HG03280 (cell line): ENCODE measurements around the gene UNKL.

Experiments used
- ATAC-seq: cut with Tn5 transposase; IDR thresholded peaks from one replicate; pipeline ENCODE4 v1.9.1; 2021; ENCODE audit warnings: mild to moderate bottlenecking, moderate library complexity; ENCODE audit not compliant: unreplicated experiment

UNKL gene

DNA sequence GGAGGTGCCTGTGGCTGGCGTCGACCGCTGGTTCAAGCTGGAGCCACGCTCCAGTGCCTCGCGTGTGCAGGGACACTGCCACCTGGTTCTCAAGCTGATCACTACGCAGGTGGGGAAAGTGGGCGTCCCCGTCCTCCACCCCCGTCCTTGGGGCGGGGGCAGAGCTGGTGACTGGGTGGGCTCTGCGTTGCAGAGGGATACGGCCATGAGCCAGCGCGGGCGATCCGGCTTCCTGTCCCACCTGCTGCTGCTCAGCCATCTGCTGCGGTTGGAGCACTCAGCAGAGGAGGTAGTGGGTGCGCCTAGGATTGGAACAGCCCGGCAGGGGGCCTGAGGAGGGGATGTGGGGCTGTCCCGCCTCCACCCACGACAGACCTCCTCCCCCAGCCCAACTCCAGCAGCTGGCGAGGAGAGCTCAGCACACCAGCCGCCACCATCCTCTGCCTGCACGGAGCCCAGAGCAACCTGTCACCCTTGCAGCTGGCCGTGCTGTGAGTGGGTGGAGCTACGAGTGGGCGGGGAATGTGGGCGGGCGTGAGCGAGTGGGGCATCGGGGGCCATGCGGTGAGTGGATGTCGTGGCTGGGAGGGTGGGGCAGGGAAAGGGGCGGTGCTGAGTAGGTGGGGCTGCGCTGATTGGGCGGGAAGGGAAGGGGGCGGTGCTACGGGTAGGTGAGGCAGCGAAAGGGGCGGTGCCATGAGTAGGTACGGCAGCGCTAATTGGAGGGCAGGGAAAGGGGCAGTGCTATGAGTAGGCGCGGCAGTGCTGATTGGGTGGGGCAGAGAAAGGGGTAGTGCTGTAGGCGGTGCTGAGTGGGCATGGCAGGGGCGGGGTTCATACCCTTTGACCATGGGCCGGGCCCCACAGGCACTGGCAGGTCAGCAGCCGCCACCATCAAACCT is 71.7 kb downstream of the UNKL start:
- ATAC-seq, result peak; percentile 85

GRCh38 chr16:1341495-1342420 is 72.7 kb downstream of the UNKL start:
- ATAC-seq, result no peak

GRCh38 chr16:1340730-1341494 is 73.6 kb downstream of the UNKL start:
- ATAC-seq, result no peak

DNA sequence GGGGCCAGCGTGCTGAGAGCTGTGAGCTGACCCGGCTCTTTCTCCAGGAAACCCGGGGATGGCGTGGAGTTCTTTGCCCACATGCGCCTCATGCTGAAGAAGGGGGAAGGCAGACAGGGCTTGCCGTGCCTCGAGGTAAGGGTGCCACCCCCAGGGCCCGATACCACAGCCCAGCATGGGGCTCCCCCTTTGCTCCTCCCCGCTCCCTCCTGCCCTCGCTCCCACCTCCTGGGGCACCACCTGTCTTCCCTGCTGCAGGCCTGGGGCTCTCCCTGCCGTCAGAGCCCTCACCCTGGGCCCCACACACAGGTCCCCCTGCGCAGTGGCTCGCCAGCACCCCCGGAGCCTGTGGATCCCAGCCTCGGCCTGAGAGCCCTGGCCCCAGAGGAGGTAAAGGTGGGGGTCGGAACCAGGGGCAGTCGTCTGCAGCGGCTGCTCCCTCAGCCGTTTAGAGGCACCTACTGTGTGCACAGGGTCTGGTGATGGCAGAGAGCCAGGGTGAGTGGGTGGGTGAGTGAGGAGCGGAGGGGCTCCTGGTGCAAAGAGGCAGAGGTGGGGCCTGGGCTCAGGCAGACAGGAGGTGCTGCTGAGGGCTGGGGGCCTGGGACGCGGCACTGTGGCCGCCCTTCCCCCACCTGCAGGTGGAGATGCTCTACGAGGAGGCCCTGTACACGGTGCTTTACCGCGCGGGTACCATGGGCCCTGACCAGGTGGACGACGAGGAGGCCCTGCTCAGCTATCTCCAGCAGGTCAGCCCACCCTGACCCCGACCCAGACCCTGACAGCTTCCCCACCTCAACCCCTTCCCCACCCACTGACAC is 75.4 kb downstream of the UNKL start:
- ATAC-seq, result no peak

DNA sequence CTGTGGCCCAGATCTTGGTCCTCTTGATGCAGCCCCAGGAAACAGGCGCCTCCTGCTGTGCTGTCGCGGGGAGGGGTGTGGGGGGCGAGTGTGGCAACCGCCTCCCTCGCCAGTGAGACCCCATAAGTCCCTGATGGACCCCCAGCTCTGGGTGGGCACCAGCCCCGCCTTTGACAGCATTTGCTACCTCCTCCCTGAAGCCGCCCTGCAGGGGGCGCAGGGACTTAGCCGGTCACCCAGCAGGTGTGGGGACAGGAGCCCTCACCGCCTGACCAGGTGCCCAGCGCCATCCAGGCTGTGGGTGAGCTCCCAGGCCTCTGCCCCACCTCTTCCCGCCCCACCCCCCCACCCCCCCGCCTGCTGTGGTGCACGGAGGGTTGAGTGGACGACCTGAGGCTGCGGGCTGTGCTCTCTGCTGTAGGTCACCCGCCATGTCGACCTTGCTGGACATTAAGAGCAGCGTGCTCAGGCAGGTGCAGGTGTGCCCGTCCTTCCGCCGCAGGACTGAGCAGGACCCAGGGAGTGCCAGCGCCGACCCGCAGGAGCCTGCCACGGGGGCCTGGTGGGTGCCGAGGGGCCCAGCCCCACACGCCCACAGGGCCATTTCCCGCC is 76.3 kb downstream of the UNKL start:
- ATAC-seq, result no peak

DNA sequence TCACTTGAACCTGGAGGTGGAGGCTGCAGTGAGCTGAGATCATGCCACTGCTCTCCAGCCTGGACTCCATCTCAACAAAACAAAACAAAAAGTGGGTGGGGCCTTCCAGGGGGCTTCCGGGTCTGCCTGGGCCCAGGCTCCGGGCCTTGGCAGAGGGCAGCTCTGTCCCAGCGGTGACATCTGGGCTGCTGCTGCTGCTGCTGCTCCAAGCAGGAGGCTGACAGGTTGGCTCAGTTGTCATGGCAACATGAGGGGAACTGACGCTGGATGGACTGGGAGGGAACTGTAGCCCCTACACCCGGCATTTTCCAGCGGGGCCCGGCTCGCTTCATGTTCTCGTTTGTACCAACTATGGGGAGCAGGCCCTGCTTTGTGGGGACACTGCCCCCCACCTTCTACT is 77.0 kb downstream of the UNKL start:
- ATAC-seq, result no peak

GRCh38 chr16:1336619-1337018 is 77.9 kb downstream of the UNKL start:
- no peak for ATAC-seq

DNA sequence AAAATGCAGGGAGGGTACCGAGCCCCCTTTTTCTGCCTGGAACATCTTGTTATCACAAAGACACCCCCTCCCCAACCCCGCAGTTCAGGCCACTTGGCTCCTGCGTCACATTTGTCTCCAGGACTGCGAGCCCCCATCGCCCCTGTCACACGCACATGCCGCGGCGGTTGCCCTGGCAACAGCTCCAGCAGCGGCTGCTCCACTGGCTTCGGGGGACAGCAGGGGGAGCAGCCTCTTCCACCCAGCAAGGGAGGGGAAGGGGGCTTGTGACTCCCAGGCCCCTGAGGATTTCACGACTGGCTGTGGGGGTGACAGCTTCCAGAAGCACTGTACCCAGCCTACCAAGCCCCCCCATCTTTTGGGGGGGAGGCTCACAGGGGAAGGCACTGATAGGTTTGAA is 78.5 kb downstream of the UNKL start:
- no peak for ATAC-seq

DNA sequence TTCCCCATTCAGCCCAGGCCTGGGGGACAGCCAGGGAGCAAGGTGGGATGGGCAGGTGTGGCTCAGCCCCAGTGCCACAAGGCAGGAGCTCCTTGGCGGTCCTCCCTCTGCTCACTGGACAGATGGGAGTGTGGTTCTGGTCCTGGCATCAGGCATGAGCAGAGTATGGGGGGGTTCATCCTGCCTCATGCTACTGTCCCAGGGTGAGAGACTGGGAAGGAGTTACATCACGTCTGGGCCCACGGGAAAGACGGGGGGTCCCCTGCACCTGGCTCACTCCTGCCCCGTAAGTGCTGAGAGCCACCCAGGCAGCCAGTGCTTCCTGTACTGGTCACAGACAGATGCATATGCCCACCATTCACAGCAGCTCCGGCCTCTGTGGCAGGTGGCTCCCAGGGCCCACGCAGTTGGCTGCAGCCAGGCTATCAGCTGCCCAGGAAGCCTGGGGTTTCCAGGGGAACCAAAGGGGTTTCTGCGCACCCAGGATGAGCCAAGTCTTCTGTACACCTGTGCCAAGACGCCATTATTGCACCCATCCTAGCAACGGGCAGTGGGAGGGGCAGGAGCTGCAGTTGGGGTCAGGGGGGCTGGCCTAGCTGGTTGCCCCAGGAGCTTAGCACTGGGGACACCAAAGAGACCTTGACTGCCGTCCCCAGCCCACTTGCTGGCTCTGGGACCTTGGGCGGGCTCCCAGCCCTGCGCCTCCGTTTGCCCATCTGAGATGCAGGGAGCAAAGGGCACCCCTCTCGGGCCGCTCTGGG is 79.1 kb downstream of the UNKL start:
- ATAC-seq, result no peak

DNA sequence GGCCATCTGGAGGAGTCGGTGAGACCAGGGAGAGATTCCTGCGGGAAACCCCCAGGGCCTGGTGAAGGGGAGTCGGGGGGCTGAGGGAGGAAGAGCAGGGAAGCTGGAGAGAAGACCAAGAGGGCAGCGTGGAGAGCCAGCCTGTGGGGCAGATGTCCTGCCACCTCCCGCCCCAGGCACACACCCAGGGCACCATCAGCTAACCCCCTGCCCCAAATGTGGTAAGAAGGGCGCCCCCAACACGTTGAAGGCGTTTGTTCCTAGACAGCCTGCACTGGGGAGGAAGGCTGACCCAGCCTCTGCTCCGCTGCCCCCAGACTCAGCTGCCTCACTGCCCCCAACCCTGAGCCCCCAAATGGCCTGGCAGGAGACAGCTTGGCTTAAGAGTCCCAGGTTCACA is 79.8 kb downstream of the UNKL start:
- no peak for ATAC-seq

DNA sequence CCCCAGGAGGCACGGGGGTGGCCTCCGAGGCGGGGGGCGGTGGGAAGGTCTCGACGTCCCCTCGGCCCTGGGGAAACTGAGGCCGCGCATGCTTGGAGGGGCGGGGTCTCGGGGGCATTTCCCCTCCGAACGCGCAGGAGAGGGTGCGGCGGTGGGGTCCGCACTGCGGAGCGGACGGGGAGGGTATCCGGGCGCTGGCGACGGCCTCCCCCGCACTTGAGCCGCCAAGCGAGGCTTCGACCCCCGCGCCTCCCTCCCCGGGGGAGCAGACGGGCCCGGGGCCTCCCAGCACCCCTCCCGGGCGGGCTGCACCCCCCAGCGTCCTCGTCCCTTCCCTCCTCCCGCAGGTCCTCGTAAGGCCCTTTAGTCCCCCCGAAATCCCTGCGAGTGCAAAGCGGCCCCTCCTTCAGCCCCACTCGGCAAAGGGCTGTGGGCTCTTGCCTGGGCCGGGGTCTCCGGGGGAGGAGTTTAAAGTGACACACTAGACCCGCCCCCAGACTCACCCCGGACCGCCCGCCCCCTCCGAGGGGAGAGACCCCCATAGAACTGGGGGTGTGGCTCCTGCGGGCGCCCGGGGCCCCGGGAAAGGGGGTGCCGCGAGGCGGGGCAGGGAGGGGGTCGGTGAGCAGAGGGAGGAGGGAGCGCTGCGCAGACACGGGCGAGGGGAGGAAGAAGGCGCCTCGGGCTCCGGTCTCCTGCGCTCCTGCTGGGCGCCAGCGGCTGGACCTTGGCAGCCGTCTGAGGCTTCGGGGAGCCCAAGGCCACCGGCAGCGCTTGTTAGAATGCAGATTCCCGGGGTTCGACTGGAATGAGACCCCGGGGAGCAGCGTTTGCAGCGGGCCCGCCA is 80.4 kb downstream of the UNKL start:
- ATAC-seq, result no peak

GRCh38 chr16:1333149-1333812 is 81.2 kb downstream of the UNKL start, which contains the start of gene BAIAP3:
Gene BAIAP3 (plus strand): TSS chr16:1333645. CDS start chr16:1338550, 4,905 bp downstream.
- ATAC-seq, result no peak

DNA sequence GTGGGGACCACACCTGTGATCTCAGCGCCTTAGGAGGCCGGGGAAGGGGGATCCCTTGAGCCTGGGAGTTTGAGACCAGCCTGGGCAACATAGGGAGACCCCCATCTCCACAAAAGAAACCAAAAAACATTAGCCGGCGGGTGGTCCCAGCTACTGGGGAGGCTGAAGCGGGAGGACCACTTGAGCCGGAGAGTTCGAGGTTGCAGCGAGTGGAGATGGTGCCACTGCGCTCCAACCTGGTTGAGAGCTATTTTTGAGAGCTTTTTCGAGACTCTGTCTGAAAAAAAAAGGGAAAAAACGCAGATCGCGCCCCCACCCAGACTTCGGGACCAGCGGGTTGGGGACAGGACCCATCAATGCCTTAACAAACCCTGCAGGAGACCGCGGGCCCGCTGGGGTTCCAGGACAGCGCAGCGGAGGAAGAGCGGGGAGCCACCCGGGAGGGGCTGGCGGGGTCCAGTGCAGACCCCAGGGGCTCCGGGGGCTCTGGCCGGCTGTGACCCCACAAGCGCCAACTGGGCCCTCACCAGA is 81.8 kb downstream of the UNKL start:
- no peak for ATAC-seq

DNA sequence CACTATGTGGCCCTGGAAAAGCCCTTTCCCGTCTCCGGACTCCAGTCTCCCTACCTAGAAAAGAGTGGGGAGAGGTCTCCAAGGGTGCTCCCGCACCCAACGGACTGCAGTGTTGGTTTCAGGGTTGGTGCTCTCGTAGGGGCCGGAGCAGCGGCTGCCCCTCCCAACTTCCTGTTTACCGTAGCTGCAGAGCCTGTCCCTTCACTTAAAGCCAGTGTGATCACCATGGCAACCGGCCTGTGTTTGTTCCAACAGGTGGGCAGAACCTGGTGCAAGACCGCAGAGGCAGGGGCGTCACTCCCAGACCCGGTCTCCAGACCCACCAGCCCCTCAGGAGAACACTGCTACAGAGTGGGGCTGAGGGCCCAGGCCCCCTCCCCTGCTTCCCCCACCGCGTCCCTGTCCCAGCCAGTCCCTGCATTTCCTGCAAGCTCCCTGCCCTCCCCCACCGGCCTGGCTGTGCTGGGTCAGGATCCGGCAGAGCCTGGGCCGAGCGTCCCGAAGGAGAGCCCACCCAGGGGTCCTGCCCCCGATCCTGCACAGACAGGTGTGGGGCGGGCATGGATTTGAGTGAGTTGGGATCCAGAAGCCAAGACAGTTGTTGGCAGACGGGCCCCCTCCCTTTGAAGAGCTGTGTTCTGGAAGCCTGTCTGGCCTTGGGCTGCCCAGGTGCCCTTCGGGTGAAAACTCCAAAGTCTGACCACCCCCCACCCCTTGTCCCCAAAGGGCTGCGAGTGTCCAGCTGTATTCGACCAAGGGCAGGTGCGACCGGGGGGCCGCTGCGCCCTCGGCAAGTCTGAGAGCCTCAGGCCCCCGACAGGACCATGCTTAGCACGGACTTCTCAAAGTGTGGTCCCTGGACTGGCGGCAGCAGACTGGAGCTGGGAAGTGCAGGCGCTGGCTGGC is 82.5 kb downstream of the UNKL start:
- no peak for ATAC-seq

DNA sequence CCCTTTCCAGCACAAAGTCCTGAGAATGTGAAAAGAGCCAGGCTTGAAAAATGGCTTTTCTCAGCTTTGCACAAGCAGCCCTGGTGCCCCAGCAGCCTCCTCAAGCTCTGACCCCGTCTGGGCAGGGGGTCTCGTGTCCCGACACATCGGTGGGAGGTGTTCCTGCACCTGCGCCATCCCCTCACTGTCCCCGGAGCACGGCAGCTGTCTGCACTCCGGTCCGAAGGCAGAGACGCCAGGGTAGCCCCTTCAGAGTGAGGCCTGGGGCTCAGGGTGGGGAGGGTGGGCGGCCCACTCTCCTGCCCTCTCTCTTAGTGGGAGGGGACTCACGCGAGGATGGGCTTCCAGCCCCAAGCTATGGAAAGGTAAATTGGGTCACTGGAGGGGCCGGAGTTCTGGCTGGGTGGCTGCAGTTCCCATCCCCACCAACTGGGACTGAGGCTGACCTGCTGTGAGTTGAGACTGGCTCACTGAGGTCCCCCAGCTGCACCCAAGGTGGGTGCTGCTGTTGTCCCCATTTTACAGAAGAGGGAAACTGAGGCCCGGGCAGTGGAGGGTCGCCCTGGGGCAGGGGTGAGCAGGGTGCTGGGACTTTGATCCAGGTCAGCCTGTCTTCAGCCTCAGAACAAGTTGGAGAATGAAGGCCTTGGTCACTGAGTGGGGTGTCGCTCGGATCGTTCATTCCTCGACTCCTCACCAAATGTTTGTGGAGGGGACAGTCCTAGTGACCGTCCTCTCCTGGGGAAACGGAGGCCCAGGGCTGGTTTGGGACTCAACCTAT is 83.4 kb downstream of the UNKL start:
- ATAC-seq, result no peak
